H9 (cell line): Measurements from ENCODE around the gene SIN3A. TPM values are rescaled to one million over a fixed set of nuclear protein-coding genes. Genes with fewer than 3 reads are reported as not detected.

ENCODE experiments used
- DNase-seq: peaks from one replicate; pipeline ENCODE4 v3.0.0-alpha.2; 2017
- H2AFZ ChIP-seq: one replicate; pipeline ENCODE4 v1.6.1; 2013; ENCODE audit warnings: mild to moderate bottlenecking, low read length, control low read depth, moderate library complexity
- H2AK5ac ChIP-seq: 2 replicates; pipeline ENCODE4 v1.6.1; 2013; ENCODE audit warnings: low read length, control low read depth, mixed read lengths; ENCODE audit not compliant: insufficient read length
- H2BK120ac ChIP-seq: one replicate; pipeline ENCODE4 v1.6.1; 2013; ENCODE audit warnings: low read depth, mild to moderate bottlenecking, low read length, control low read depth, inconsistent platforms; ENCODE audit not compliant: poor library complexity, severe bottlenecking
- H2BK12ac ChIP-seq: 2 replicates; pipeline ENCODE4 v1.6.1; 2013; ENCODE audit warnings: low read length, control low read depth, mixed read lengths, low read depth; ENCODE audit not compliant: insufficient read length
- H2BK15ac ChIP-seq: 2 replicates; pipeline ENCODE4 v1.6.1; 2013; ENCODE audit warnings: low read depth, low read length, control low read depth
- H2BK20ac ChIP-seq: one replicate; pipeline ENCODE4 v1.6.1; 2013; ENCODE audit warnings: low read depth, mild to moderate bottlenecking, low read length, control low read depth, inconsistent platforms; ENCODE audit not compliant: poor library complexity, severe bottlenecking
- H2BK5ac ChIP-seq: 2 replicates; pipeline ENCODE4 v1.6.1; 2013; ENCODE audit warnings: low read length, control low read depth, mixed read lengths; ENCODE audit not compliant: insufficient read length
- H3K14ac ChIP-seq: 2 replicates; pipeline ENCODE4 v1.6.1; 2013; ENCODE audit warnings: low read length, control low read depth; ENCODE audit not compliant: insufficient read depth
- H3K18ac ChIP-seq: 2 replicates; pipeline ENCODE4 v1.6.1; 2013; ENCODE audit warnings: low read depth, mild to moderate bottlenecking, mixed read lengths, low read length, control low read depth; ENCODE audit not compliant: insufficient read length
- H3K23ac ChIP-seq: 2 replicates; pipeline ENCODE4 v1.6.1; 2013; ENCODE audit warnings: low read length, control low read depth, mixed read lengths, low read depth; ENCODE audit not compliant: insufficient read length
- H3K23me2 ChIP-seq: 2 replicates; pipeline ENCODE4 v1.6.1; 2013; ENCODE audit warnings: low read depth, mild to moderate bottlenecking, mixed read lengths, low read length, control low read depth; ENCODE audit not compliant: insufficient read length, poor library complexity, severe bottlenecking
- H3K27ac ChIP-seq: 2 replicates; pipeline ENCODE4 v1.5.1; 2013; ENCODE audit warnings: low read length, control low read depth, mixed read lengths, low read depth; ENCODE audit not compliant: insufficient read length
- H3K27me3 ChIP-seq: 2 replicates; pipeline ENCODE4 v1.6.1; 2013; ENCODE audit warnings: low read length, control low read depth, inconsistent platforms; ENCODE audit not compliant: insufficient read depth
- H3K4ac ChIP-seq: 2 replicates; pipeline ENCODE4 v1.6.1; 2013; ENCODE audit warnings: low read depth, mild to moderate bottlenecking, control low read depth, inconsistent platforms, low read length, moderate library complexity
- H3K4me1 ChIP-seq: 2 replicates; pipeline ENCODE4 v1.6.1; 2013; ENCODE audit warnings: low read length, control low read depth, inconsistent platforms; ENCODE audit not compliant: insufficient read depth
- H3K4me2 ChIP-seq: 2 replicates; pipeline ENCODE4 v1.6.1; 2013; ENCODE audit warnings: low read length, control low read depth, mixed read lengths; ENCODE audit not compliant: insufficient read length, insufficient read depth
- H3K56ac ChIP-seq: 2 replicates; pipeline ENCODE4 v1.6.1; 2013; ENCODE audit warnings: low read depth, mild to moderate bottlenecking, mixed read lengths, low read length, control low read depth; ENCODE audit not compliant: insufficient read length
- H3K79me1 ChIP-seq: 2 replicates; pipeline ENCODE4 v1.6.1; 2013; ENCODE audit warnings: low read depth, mild to moderate bottlenecking, moderate library complexity, low read length, control low read depth, inconsistent platforms; ENCODE audit not compliant: insufficient read depth, poor library complexity, severe bottlenecking
- H3K79me2 ChIP-seq: 2 replicates; pipeline ENCODE4 v1.6.1; 2013; ENCODE audit warnings: low read length, control low read depth, inconsistent platforms; ENCODE audit not compliant: insufficient read depth
- H3K9ac ChIP-seq: 2 replicates; pipeline ENCODE4 v1.6.1; 2013; ENCODE audit warnings: low read length, control low read depth, mixed read lengths; ENCODE audit not compliant: insufficient read length; ENCODE audit errors: extremely low read depth
- H3K9me3 ChIP-seq: one replicate; pipeline ENCODE4 v1.6.1; 2013; ENCODE audit warnings: low read depth, low read length, inconsistent platforms; ENCODE audit not compliant: control insufficient read depth
- H3T11ph ChIP-seq: one replicate; pipeline ENCODE4 v1.6.1; 2013; ENCODE audit warnings: mild to moderate bottlenecking, low read length, control low read depth, inconsistent platforms
- H4K20me1 ChIP-seq: one replicate; pipeline ENCODE4 v1.6.1; 2013; ENCODE audit not compliant: control insufficient read depth, insufficient read length, insufficient read depth
- H4K5ac ChIP-seq: 2 replicates; pipeline ENCODE4 v1.6.1; 2013; ENCODE audit warnings: low read depth, mild to moderate bottlenecking, mixed read lengths, low read length, control low read depth; ENCODE audit not compliant: insufficient read length
- H4K8ac ChIP-seq: replicated peaks from 2 replicates; pipeline ENCODE4 v1.6.1; 2013; ENCODE audit warnings: low read length, control low read depth, mixed read lengths, low read depth; ENCODE audit not compliant: insufficient read length
- H4K91ac ChIP-seq: 2 replicates; pipeline ENCODE4 v1.6.1; 2013; ENCODE audit warnings: low read depth, mild to moderate bottlenecking, moderate library complexity, mixed read lengths, low read length, control low read depth; ENCODE audit not compliant: insufficient read length
- H3K27ac Mint-ChIP-seq, 3 experiments: 2 replicates in 2 of 3; 3 replicates in 1 of 3; pipeline ENCODE4 v1.8.0; 2020 to 2021; ENCODE audit warnings: mixed read lengths in 3 of 3, mild to moderate bottlenecking in 1 of 3, moderate library complexity in 1 of 3
- H3K27me3 Mint-ChIP-seq: 2 replicates; pipeline ENCODE4 v1.8.0; 2021; ENCODE audit warnings: low read depth, mild to moderate bottlenecking, moderate library complexity, mixed read lengths
- H3K36me3 Mint-ChIP-seq, 3 experiments: 2 replicates in 2 of 3; 3 replicates in 1 of 3; pipeline ENCODE4 v1.8.0; 2020 to 2021; ENCODE audit warnings: low read depth in 3 of 3, mixed read lengths in 3 of 3; ENCODE audit not compliant: insufficient read depth in 1 of 3
- H3K4me1 Mint-ChIP-seq, 2 experiments: 2 replicates each; pipeline ENCODE4 v1.8.0; 2020; ENCODE audit warnings: mixed read lengths in 2 of 2
- H3K4me3 Mint-ChIP-seq, 2 experiments: 2 replicates in 1 of 2; 3 replicates in 1 of 2; pipeline ENCODE4 v1.8.0; 2020 to 2021; ENCODE audit warnings: mild to moderate bottlenecking in 2 of 2, mixed read lengths in 2 of 2, moderate library complexity in 1 of 2
- H3K9me3 Mint-ChIP-seq, 2 experiments: 2 replicates in 1 of 2; 3 replicates in 1 of 2; pipeline ENCODE4 v1.8.0; 2020; ENCODE audit warnings: mild to moderate bottlenecking in 2 of 2, mixed read lengths in 2 of 2, moderate library complexity in 1 of 2
- WGBS: extraction: QIAGEN DNeasy Blood & Tissue Kit; methylation state at CpG from one replicate; pipeline ENCODE4 v1.1.7; 2013; ENCODE audit warnings: missing lambda C conversion rate, low lambda C conversion rate, mixed read lengths; ENCODE audit not compliant: insufficient read length; ENCODE audit errors: extremely low coverage; 5-methylcytosine and 5-hydroxymethylcytosine counted together
- total RNA-seq: library from RNA; stranded (reverse); gene quantifications from 2 replicates; pipeline ENCODE4 v1.2.1, GENCODE V29; 2021
- TF ChIP-seq, protein P1 (sequence below): fragments of 200-600 bp; sonication (generic); conservative IDR thresholded peaks from 3 replicates; pipeline ENCODE4 v1.8.0; 2021; ENCODE audit warnings: antibody characterized with exemption, mild to moderate bottlenecking

SIN3A gene
- total RNA-seq, 1 experiment from 2014 or later, result 102 TPM

DNA sequence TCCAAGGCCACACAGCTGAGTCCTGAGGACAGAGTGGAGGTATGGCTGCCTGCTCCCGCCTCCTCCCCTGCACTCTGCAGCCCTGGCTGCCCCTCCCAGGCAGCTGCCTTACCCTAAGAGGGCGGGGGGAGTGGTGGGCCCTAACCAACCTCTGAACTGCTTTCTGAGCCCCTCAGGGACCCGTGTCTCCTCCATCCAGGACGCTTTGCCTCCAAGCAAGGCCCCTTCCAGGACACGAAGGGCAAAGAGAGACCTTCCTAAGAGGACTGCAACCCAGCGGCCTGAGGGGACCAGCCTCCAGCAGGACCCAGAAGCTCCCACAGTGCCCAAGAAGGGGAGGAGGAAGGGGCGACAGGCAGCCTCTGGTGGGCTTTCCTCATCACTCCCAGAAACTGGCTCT, 97.0 kb downstream of the SIN3A start:
- H3K4me1 Mint-ChIP-seq, result no peaks in the 10 kb centered on the region; a peak in 1 of 4 replicates
- H3K4me3 Mint-ChIP-seq, result no peak overlapping the region
- H3K18ac ChIP-seq, result no peak overlapping the region
- no peak overlapping the region for H3K4me2 ChIP-seq
- peaks cover 4% of the 10 kb centered on the region for H3K27me3 Mint-ChIP-seq
- no peak overlapping the region for H2BK20ac ChIP-seq
- peaks cover 12 to 22% (median 18%) of the 10 kb centered on the region in 3 experiments for H3K36me3 Mint-ChIP-seq
- H3K14ac ChIP-seq, result no peak overlapping the region
- H3K27me3 ChIP-seq, result no peaks in the 10 kb centered on the region
- H2AFZ ChIP-seq, result no peak overlapping the region
- H4K5ac ChIP-seq, result no peak overlapping the region
- H3K56ac ChIP-seq, result no peak overlapping the region
- no peaks in the 10 kb centered on the region for H3K9me3 ChIP-seq
- no peak overlapping the region for H3K27ac ChIP-seq
- H2BK120ac ChIP-seq, result no peak overlapping the region
- H3T11ph ChIP-seq, result no peak overlapping the region
- no peak for DNase-seq
- no peak overlapping the region for H4K8ac ChIP-seq
- H4K20me1 ChIP-seq, result no peaks in the 10 kb centered on the region
- no peaks in the 10 kb centered on the region for H3K4me1 ChIP-seq
- no peaks in the 10 kb centered on the region for H3K79me1 ChIP-seq
- H3K79me2 ChIP-seq, result no peaks in the 10 kb centered on the region
- no peak overlapping the region for H2BK15ac ChIP-seq
- no peak overlapping the region for H3K9ac ChIP-seq
- H3K23me2 ChIP-seq, result no peaks in the 10 kb centered on the region
- H3K23ac ChIP-seq, result no peak overlapping the region
- H2BK12ac ChIP-seq, result no peak overlapping the region
- TF ChIP-seq, protein P1, sequence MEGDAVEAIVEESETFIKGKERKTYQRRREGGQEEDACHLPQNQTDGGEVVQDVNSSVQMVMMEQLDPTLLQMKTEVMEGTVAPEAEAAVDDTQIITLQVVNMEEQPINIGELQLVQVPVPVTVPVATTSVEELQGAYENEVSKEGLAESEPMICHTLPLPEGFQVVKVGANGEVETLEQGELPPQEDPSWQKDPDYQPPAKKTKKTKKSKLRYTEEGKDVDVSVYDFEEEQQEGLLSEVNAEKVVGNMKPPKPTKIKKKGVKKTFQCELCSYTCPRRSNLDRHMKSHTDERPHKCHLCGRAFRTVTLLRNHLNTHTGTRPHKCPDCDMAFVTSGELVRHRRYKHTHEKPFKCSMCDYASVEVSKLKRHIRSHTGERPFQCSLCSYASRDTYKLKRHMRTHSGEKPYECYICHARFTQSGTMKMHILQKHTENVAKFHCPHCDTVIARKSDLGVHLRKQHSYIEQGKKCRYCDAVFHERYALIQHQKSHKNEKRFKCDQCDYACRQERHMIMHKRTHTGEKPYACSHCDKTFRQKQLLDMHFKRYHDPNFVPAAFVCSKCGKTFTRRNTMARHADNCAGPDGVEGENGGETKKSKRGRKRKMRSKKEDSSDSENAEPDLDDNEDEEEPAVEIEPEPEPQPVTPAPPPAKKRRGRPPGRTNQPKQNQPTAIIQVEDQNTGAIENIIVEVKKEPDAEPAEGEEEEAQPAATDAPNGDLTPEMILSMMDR, result no peak
- no CpG with 5 or more reads among the region's 7 CpGs for WGBS
- H4K91ac ChIP-seq, result no peak overlapping the region
- H3K9me3 Mint-ChIP-seq, result no peaks in the 10 kb centered on the region
- H2BK5ac ChIP-seq, result no peak overlapping the region
- no peak overlapping the region for H3K4ac ChIP-seq
- H3K27ac Mint-ChIP-seq, result no peak overlapping the region
- H2AK5ac ChIP-seq, result no peak overlapping the region
